Smooth muscle cell (in vitro differentiated cells): Measurements from ENCODE around the gene LYPD6. TPM values are rescaled to one million over a fixed set of nuclear protein-coding genes. Genes with fewer than 3 reads are reported as not detected.
"Not testable (repeated sequence)": the region's sequence is repeated elsewhere in the genome, so short reads cannot be mapped to it uniquely, and the experiment has no call there.

ENCODE experiments used
- DNase-seq: peaks from one replicate; lab custom pipeline; 2025; ENCODE audit not compliant: unreplicated experiment; lab: John Stamatoyannopoulos, UW
- H2AFZ ChIP-seq: fragments of 200-600 bp; sonication (generic); 2 replicates; pipeline ENCODE4 v1.6.0; 2016; ENCODE audit warnings: antibody characterized with exemption, low read depth, mild to moderate bottlenecking
- H3F3A ChIP-seq: fragments of 200-600 bp; sonication (generic); 2 replicates; pipeline ENCODE4 v1.6.0; 2017; ENCODE audit warnings: antibody characterized with exemption, low read depth
- H3K27ac ChIP-seq: fragments of 200-600 bp; sonication (generic); 2 replicates; pipeline ENCODE4 v1.5.1; 2016; ENCODE audit warnings: low read depth, mild to moderate bottlenecking
- H3K27me3 ChIP-seq: fragments of 200-600 bp; sonication (generic); 2 replicates; pipeline ENCODE4 v1.6.1; 2016; ENCODE audit warnings: low read depth, mild to moderate bottlenecking
- H3K36me3 ChIP-seq: fragments of 200-600 bp; sonication (generic); 2 replicates; pipeline ENCODE4 v1.5.1; 2016; ENCODE audit warnings: low read depth
- H3K4me1 ChIP-seq: fragments of 200-600 bp; sonication (generic); 2 replicates; pipeline ENCODE4 v1.5.1; 2016; ENCODE audit warnings: low read depth
- H3K4me2 ChIP-seq: fragments of 200-600 bp; sonication (generic); 2 replicates; pipeline ENCODE4 v1.6.0; 2016; ENCODE audit warnings: mild to moderate bottlenecking
- H3K4me3 ChIP-seq: fragments of 200-600 bp; sonication (generic); 2 replicates; pipeline ENCODE4 v1.5.1; 2016; ENCODE audit warnings: mild to moderate bottlenecking
- H3K79me2 ChIP-seq: fragments of 200-600 bp; sonication (generic); 2 replicates; pipeline ENCODE4 v1.6.0; 2016; ENCODE audit warnings: low read depth, mild to moderate bottlenecking
- H3K9ac ChIP-seq: fragments of 200-600 bp; sonication (generic); 2 replicates; pipeline ENCODE4 v1.6.0; 2016; ENCODE audit warnings: low read depth
- H3K9me3 ChIP-seq: fragments of 200-600 bp; sonication (generic); replicated peaks from 2 replicates; pipeline ENCODE4 v1.5.1; 2016; ENCODE audit warnings: low read depth
- H4K20me1 ChIP-seq: fragments of 200-600 bp; sonication (generic); 2 replicates; pipeline ENCODE4 v1.6.0; 2016; ENCODE audit warnings: low read depth
- WGBS: methylation state at CpG from one replicate; pipeline ENCODE4 v1.1.7; 2016; ENCODE audit warnings: low lambda C conversion rate; 5-methylcytosine and 5-hydroxymethylcytosine counted together
- polyA plus RNA-seq: library from polyadenylated mRNA; unstranded; fragments of >200 nt; fragmentation: Nextera tagmentation; extraction: Ambion mirVana; gene quantifications from 2 replicates; pipeline ENCODE4 v1.2.1, GENCODE V29; 2016
- total RNA-seq: library from RNA; depleted of rRNA; stranded (reverse); fragments of >200 nt; gene quantifications from 2 replicates; pipeline ENCODE4 v1.2.3, GENCODE V29; 2014
- TF ChIP-seq, protein P1 (sequence below): fragments of 200-600 bp; sonication (generic); IDR thresholded peaks from 2 replicates; pipeline ENCODE4 v1.5.1; 2017; ENCODE audit warnings: borderline replicate concordance, mild to moderate bottlenecking, antibody characterized with exemption; ENCODE audit not compliant: insufficient read depth, poor library complexity, severe bottlenecking

The LYPD6 gene
- total and polyA plus RNA-seq, 2 experiments from 2014 or later, result 1.6 to 9.8 TPM

DNA sequence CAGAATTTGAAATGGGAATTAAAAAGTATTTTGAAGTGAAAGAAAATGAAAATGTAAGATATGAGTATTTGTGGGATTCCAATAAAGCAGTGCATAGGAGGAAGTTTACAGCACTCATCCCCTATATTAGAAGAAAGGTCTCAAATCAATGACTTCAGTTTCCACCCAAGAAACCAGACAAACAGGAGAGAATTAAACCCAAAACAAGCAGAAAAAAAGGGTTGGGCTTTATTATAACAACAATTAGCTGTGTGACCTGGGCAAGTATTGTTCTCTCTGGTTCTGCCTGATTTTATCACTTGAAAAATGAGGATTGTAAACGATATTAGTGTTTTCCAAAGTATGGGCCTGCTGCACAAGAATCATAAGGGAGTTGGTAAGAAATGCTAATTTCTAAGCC is 18.3 kb upstream of the LYPD6 start:
- Histone ChIP-seq H3K79me2 (no peaks in the 10 kb centered on the region), H3K4me1 (no peaks in the 10 kb centered on the region), H4K20me1 (no peaks in the 10 kb centered on the region), H3K27me3 (peaks cover 23% of the 10 kb centered on the region), H3F3A (no peaks in the 10 kb centered on the region), H3K36me3 (no peaks in the 10 kb centered on the region), H3K4me2 (no peak overlapping the region), H3K9ac (no peak overlapping the region), H3K27ac (no peak overlapping the region), H3K9me3 (no peaks in the 10 kb centered on the region), H3K4me3 (no peak overlapping the region), H2AFZ (no peak overlapping the region)
- DNase-seq, result no peak
- TF ChIP-seq, protein P1, sequence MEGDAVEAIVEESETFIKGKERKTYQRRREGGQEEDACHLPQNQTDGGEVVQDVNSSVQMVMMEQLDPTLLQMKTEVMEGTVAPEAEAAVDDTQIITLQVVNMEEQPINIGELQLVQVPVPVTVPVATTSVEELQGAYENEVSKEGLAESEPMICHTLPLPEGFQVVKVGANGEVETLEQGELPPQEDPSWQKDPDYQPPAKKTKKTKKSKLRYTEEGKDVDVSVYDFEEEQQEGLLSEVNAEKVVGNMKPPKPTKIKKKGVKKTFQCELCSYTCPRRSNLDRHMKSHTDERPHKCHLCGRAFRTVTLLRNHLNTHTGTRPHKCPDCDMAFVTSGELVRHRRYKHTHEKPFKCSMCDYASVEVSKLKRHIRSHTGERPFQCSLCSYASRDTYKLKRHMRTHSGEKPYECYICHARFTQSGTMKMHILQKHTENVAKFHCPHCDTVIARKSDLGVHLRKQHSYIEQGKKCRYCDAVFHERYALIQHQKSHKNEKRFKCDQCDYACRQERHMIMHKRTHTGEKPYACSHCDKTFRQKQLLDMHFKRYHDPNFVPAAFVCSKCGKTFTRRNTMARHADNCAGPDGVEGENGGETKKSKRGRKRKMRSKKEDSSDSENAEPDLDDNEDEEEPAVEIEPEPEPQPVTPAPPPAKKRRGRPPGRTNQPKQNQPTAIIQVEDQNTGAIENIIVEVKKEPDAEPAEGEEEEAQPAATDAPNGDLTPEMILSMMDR, result no peak
- WGBS, result 68% methylated on average over 1 of the region's 1 CpG

DNA sequence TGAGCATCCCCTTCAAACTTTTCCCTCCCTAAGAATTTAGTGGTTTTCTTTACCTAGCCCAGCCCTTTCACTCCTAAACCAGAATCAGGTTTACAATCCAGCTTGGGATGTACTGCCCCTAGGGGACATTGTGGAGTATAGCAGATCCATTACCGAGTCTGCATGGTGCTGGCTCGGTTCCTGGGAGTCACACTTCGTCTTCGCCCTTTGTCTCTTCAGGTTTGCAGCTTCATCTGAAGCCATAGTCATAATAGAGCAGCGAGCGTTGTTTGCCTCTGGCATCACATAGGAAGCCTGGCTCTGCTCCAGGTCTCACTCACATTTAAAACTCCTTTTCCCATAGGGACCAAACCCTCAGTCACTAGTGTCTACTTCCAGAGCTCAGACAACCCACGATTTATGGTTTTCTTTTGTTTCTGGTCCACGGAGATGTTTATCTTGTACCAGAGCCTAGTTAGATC is 16.8 kb upstream of the LYPD6 start:
- no peaks in the 10 kb centered on the region for H3K79me2 ChIP-seq
- TF ChIP-seq, protein P1, result peak; percentile 72
- WGBS, result 19% methylated on average over 8 of the region's 8 CpGs
- H3K9ac ChIP-seq, result no peak overlapping the region
- DNase-seq, result no peak
- peak overlapping the region; percentile 48 for H3K4me2 ChIP-seq
- H2AFZ ChIP-seq, result no peak overlapping the region
- H3K27me3 ChIP-seq, result peaks cover 19% of the 10 kb centered on the region
- H3F3A ChIP-seq, result no peaks in the 10 kb centered on the region
- no peaks in the 10 kb centered on the region for H3K36me3 ChIP-seq
- H3K9me3 ChIP-seq, result no peaks in the 10 kb centered on the region
- H4K20me1 ChIP-seq, result no peaks in the 10 kb centered on the region
- no peaks in the 10 kb centered on the region for H3K4me1 ChIP-seq
- H3K27ac ChIP-seq, result no peak overlapping the region
- H3K4me3 ChIP-seq, result no peak overlapping the region

DNA sequence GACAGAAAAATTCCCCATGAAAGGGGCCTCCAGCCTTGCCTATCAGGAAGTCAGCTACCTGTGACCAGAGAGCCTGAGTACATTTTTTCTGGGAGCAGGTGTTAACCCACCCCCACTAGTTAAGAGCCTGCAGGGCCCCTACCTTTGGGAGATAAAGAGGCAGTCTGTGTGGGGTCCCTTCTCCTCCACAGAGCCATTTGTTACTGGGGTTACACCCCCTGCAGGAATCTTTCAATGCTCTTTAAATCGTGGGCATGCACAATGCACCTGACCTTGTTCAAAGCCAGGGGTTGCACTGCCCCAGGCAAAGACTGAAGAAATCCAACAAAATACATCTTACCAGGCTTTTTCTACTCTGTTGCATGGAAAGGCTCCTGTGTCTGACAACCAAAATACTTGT is 15.7 kb upstream of the LYPD6 start:
- H3K27me3 ChIP-seq, result peaks cover 11% of the 10 kb centered on the region
- no peak overlapping the region for H2AFZ ChIP-seq
- H3K4me3 ChIP-seq, result no peak overlapping the region
- H3K9ac ChIP-seq, result no peak overlapping the region
- H3K9me3 ChIP-seq, result no peaks in the 10 kb centered on the region
- H3F3A ChIP-seq, result no peaks in the 10 kb centered on the region
- no peaks in the 10 kb centered on the region for H3K79me2 ChIP-seq
- TF ChIP-seq, protein P1, result no peak
- no peaks in the 10 kb centered on the region for H4K20me1 ChIP-seq
- no peaks in the 10 kb centered on the region for H3K4me1 ChIP-seq
- WGBS, result 48% methylated on average over 1 of the region's 1 CpG
- H3K27ac ChIP-seq, result no peak overlapping the region
- no peaks in the 10 kb centered on the region for H3K36me3 ChIP-seq
- no peak overlapping the region for H3K4me2 ChIP-seq
- no peak for DNase-seq

DNA sequence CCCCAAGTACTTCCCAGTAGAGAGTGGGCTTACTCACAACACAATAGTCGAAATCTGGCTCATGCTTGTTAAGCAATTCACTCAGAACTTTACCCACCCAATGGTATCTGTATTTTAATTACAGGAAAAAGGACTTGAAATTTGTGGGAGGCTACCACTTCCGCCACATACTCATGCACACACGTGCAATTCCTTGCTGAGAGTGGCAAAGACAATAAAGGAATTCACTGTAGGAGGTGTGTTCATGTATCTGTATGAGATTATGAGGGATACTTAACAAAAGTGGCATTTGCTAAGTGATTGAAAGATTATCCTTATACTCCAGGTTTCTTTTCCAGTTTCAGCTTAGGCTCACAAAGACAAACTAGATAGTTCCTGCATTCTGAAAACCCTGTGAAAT is 14.9 kb upstream of the LYPD6 start:
- no peak for DNase-seq
- TF ChIP-seq, protein P1, result no peak
- no peaks in the 10 kb centered on the region for H4K20me1 ChIP-seq
- H2AFZ ChIP-seq, result no peak overlapping the region
- H3K79me2 ChIP-seq, result no peaks in the 10 kb centered on the region
- 71% methylated on average over 3 of the region's 3 CpGs for WGBS
- no peaks in the 10 kb centered on the region for H3F3A ChIP-seq
- H3K9ac ChIP-seq, result no peak overlapping the region
- H3K9me3 ChIP-seq, result no peaks in the 10 kb centered on the region
- H3K27ac ChIP-seq, result no peak overlapping the region
- H3K4me2 ChIP-seq, result no peak overlapping the region
- peaks cover 11% of the 10 kb centered on the region for H3K27me3 ChIP-seq
- H3K36me3 ChIP-seq, result no peaks in the 10 kb centered on the region
- no peak overlapping the region for H3K4me3 ChIP-seq
- no peaks in the 10 kb centered on the region for H3K4me1 ChIP-seq

DNA sequence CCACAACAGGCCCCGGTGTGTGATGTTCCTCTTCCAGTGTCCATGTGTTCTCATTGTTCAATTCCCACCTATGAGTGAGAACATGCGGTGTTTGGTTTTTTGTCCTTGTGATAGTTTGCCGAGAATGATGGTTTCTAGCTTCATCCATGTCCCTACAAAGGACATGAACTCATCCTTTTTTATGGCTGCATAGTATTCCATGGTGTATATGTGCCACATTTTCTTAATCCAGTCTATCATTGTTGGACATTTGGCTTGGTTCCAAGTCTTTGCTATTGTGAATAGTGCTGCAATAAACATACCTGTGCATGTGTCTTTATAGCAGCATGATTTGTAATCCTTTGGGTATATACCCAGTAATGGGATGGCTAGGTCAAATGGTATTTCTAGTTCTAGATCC is 11.8 kb upstream of the LYPD6 start:
- peaks cover 11% of the 10 kb centered on the region for H3K27me3 ChIP-seq
- not testable (repeated sequence) for H3K4me3 ChIP-seq, H3K36me3 ChIP-seq, H3K4me2 ChIP-seq, H3K27ac ChIP-seq, H3K4me1 ChIP-seq, H2AFZ ChIP-seq, H3F3A ChIP-seq, H3K9me3 ChIP-seq, H3K9ac ChIP-seq, H3K79me2 ChIP-seq, H4K20me1 ChIP-seq, DNase-seq
- 94% methylated on average over 2 of the region's 3 CpGs for WGBS
